Measurements from ENCODE around the gene SFTA2.

- TF ChIP-seq CTCF (IDR thresholded peaks at IDR 0.05) (no peak), POLR2A (IDR thresholded peaks at IDR 0.05) (no peak)
These were observed 34.1 kb downstream of the SFTA2 start for GRCh38 chr6:30897882-30898281.
